ENCODE measurements around the gene PCK1.

DNA sequence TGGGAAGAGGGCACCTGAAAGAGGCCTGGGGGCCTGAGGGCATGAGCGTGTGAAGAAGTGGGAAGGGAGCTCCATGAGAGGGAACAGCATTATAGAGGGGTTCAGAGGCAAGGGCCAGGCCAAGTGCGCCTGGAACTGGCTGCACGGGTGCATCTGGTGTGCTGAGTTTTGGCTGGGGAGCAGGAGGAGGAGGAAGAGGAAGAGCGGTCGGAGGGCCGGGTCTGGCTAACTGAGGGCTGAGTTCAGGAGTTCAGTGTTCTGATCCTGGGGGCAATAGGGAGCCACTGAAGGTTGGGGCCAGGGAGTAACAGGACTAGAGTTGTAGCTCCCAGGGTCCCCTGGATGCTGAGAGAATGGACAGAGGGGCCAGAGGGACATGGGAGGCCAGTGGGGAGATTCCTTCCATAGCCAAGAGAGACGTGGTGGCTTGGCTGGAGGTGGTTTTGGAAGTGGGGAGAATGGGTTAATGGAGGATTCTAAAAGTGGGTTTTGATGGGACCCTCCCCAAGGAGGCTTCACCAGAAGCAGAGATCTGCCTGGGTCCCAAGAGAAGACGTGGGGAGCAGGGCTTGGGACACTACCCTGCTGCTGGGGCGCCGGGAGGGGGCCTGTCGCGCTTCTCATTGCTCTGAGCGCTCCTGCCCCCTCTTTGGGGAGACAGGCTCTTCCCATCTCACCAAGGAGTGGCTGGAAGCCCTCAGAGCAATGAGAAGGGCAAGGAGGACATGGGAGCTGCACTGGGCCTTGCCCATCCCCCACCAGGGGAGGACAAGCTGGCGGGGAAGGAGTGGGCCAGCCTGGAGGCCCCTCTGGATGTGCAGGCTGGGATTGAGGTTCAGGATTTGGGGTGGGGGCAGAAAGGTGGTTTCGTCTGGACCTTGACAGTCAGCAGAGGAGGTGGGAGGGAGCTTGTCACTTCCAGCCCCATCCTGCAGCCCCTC lies 30.6 kb downstream of the PCK1 start:
- TF ChIP-seq, protein P1, sequence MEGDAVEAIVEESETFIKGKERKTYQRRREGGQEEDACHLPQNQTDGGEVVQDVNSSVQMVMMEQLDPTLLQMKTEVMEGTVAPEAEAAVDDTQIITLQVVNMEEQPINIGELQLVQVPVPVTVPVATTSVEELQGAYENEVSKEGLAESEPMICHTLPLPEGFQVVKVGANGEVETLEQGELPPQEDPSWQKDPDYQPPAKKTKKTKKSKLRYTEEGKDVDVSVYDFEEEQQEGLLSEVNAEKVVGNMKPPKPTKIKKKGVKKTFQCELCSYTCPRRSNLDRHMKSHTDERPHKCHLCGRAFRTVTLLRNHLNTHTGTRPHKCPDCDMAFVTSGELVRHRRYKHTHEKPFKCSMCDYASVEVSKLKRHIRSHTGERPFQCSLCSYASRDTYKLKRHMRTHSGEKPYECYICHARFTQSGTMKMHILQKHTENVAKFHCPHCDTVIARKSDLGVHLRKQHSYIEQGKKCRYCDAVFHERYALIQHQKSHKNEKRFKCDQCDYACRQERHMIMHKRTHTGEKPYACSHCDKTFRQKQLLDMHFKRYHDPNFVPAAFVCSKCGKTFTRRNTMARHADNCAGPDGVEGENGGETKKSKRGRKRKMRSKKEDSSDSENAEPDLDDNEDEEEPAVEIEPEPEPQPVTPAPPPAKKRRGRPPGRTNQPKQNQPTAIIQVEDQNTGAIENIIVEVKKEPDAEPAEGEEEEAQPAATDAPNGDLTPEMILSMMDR (IDR thresholded peaks at IDR 0.05) = no peak
- TF ChIP-seq POLR2A (IDR thresholded peaks at IDR 0.05) = no peak

Measured in ovary (tissue), 3 donors.